ENCODE results near the gene FGF19. TPM values are rescaled to one million over a fixed set of nuclear protein-coding genes. Genes with fewer than 3 reads are reported as not detected.

The FGF19 gene
- total RNA-seq, 1 experiment from 2014 or later = 7.4 TPM

GRCh38 chr11:69664901-69665300, 38.9 kb downstream of the FGF19 start:
- Histone ChIP-seq H4K91ac (ENCODE audit: insufficient read length, low read depth, low read length) (no peak overlapping the region), H3K4me1 (ENCODE audit: insufficient read depth, low read length) (no peaks in the 10 kb centered on the region), H3K27ac (ENCODE audit: insufficient read length, low read depth, low read length) (no peak overlapping the region), H3K14ac (ENCODE audit: insufficient read depth, low read length) (no peak overlapping the region), H3K56ac (ENCODE audit: insufficient read length, low read depth, low read length) (no peak overlapping the region), H3K4me2 (ENCODE audit: insufficient read depth, insufficient read length, low read length) (no peak overlapping the region), H3K18ac (ENCODE audit: insufficient read length, low read depth, low read length) (no peak overlapping the region), H2BK12ac (ENCODE audit: insufficient read length, low read depth, low read length) (no peak overlapping the region), H2AK5ac (ENCODE audit: insufficient read length, low read length) (no peak overlapping the region), H3K9me3 (ENCODE audit: control insufficient read depth, low read depth, low read length) (no peaks in the 10 kb centered on the region), H2AFZ (ENCODE audit: low read length) (no peak overlapping the region), H2BK20ac (ENCODE audit: low read depth, low read length, poor library complexity, severe bottlenecking) (no peak overlapping the region), H3K27me3 (ENCODE audit: insufficient read depth, low read length) (no peaks in the 10 kb centered on the region), H4K8ac (replicated peaks; ENCODE audit: insufficient read length, low read depth, low read length) (no peak overlapping the region), H4K5ac (ENCODE audit: insufficient read length, low read depth, low read length) (no peak overlapping the region), H3K23me2 (ENCODE audit: insufficient read length, low read depth, low read length, poor library complexity, severe bottlenecking) (no peaks in the 10 kb centered on the region), H3K79me1 (ENCODE audit: insufficient read depth, low read depth, low read length, poor library complexity, severe bottlenecking) (no peaks in the 10 kb centered on the region), H3T11ph (ENCODE audit: low read length) (no peak overlapping the region), H3K9ac (ENCODE audit: extremely low read depth, insufficient read length, low read length) (no peak overlapping the region), H2BK120ac (ENCODE audit: low read depth, low read length, poor library complexity, severe bottlenecking) (no peak overlapping the region), H2BK5ac (ENCODE audit: insufficient read length, low read length) (no peak overlapping the region), H2BK15ac (ENCODE audit: low read depth, low read length) (no peak overlapping the region), H3K4ac (ENCODE audit: low read depth, low read length) (no peak overlapping the region), H4K20me1 (ENCODE audit: control insufficient read depth, insufficient read depth, insufficient read length) (no peaks in the 10 kb centered on the region), H3K23ac (ENCODE audit: insufficient read length, low read depth, low read length) (no peak overlapping the region), H3K79me2 (ENCODE audit: insufficient read depth, low read length) (no peaks in the 10 kb centered on the region)
- no peak for TF ChIP-seq CTCF (conservative IDR thresholded peaks at IDR 0.05)
- H3K27ac Mint-ChIP-seq = no peak overlapping the region
- no peaks in the 10 kb centered on the region for H3K9me3 Mint-ChIP-seq
- H3K36me3 Mint-ChIP-seq (ENCODE audit: insufficient read depth in 1 of 3, low read depth in 3 of 3) = peaks cover 16 to 38% (median 35%) of the 10 kb centered on the region in 3 experiments; a peak in 6 of 7 replicates
- DNase-seq = no peak
- WGBS (ENCODE audit: extremely low coverage, insufficient read length, low lambda C conversion rate) = no CpG with 5 or more reads among the region's 8 CpGs
- no peaks in the 10 kb centered on the region for H3K27me3 Mint-ChIP-seq (ENCODE audit: low read depth)
- H3K4me3 Mint-ChIP-seq = no peak overlapping the region
- peaks cover 11 to 15% of the 10 kb centered on the region in 2 experiments; a peak in 3 of 4 replicates for H3K4me1 Mint-ChIP-seq
